Measurements from ENCODE around the gene TRIM49C.
"Not testable (repeated sequence)": the region's sequence is repeated elsewhere in the genome, so short reads cannot be mapped to it uniquely, and the experiment has no call there.

DNA sequence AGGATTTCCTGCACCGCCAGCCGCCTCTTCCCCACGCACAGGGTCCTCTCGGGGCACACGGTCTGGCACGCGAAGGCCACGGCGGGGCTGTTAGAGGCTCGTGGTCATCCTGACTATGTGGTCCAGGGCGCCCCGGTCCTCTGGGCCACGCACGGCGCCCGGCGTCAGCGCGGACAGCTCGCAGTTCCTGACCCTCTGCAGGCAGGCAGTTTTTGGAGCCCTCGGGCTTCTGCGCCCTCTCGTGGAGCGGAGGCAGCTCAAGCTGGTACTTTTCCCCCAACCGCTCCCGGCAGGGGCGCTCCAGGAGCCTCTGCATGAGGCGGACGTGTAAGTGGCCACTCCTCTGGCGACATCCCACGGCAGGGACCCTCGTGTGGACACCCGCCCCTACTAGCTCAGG is 21.4 kb downstream of the TRIM49C start:
- TF ChIP-seq POLR2AphosphoS5, POLR2A (IDR thresholded peaks at IDR 0.05): not testable (repeated sequence)
- TF ChIP-seq, protein P1, sequence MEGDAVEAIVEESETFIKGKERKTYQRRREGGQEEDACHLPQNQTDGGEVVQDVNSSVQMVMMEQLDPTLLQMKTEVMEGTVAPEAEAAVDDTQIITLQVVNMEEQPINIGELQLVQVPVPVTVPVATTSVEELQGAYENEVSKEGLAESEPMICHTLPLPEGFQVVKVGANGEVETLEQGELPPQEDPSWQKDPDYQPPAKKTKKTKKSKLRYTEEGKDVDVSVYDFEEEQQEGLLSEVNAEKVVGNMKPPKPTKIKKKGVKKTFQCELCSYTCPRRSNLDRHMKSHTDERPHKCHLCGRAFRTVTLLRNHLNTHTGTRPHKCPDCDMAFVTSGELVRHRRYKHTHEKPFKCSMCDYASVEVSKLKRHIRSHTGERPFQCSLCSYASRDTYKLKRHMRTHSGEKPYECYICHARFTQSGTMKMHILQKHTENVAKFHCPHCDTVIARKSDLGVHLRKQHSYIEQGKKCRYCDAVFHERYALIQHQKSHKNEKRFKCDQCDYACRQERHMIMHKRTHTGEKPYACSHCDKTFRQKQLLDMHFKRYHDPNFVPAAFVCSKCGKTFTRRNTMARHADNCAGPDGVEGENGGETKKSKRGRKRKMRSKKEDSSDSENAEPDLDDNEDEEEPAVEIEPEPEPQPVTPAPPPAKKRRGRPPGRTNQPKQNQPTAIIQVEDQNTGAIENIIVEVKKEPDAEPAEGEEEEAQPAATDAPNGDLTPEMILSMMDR (IDR thresholded peaks at IDR 0.05), result not testable (repeated sequence)

All from breast epithelium (tissue), 3 donors.